Activated CD8-positive, alpha-beta memory T cell treated with anti-CD3 and anti-CD28 coated beads for 48 hours (primary cell): ENCODE data around the gene CARD14.
"Not testable (repeated sequence)": the region's sequence is repeated elsewhere in the genome, so short reads cannot be mapped to it uniquely, and the experiment has no call there.

Source experiments
- DNase-seq, 3 experiments: peaks; one replicate each; pipeline ENCODE4 v3.0.0-alpha.2; 2020; ENCODE audit warnings: low read depth in 2 of 3, low spot score in 2 of 3

Gene CARD14

GRCh38 chr17:80248001-80248893 lies 78.4 kb downstream of the CARD14 start:
- no peak for DNase-seq

GRCh38 chr17:80248894-80249710 lies 79.3 kb downstream of the CARD14 start:
- DNase-seq, result no peak

GRCh38 chr17:80251966-80252365 lies 82.1 kb downstream of the CARD14 start:
- no peak for DNase-seq

- peak in 1 of 3 experiments; percentile 65 for DNase-seq
These were observed 83.0 kb downstream of the CARD14 start for GRCh38 chr17:80252871-80253270.

- DNase-seq, result no peak
These were observed 84.0 kb downstream of the CARD14 start for GRCh38 chr17:80253631-80254395.

- DNase-seq, result no peak
These were observed 84.8 kb downstream of the CARD14 start for GRCh38 chr17:80254396-80255251.

- no peak for DNase-seq
These were observed 86.2 kb downstream of the CARD14 start for GRCh38 chr17:80256034-80256350.

GRCh38 chr17:80257716-80258213 lies 87.9 kb downstream of the CARD14 start:
- DNase-seq, result no peak

GRCh38 chr17:80258296-80258695 lies 88.5 kb downstream of the CARD14 start:
- DNase-seq, result not testable (repeated sequence)
